HEK293 (cell line): ENCODE results near the gene DUSP15.

Source experiments
- CTCF ChIP-seq: fragments of 450-650 bp; formaldehyde crosslinking; IDR thresholded peaks from 2 replicates; pipeline ENCODE4 v1.5.1; 2016; ENCODE audit warnings: missing biosample characterization, missing genetic modification characterization
- PATZ1 ChIP-seq: fragments of 450-650 bp; formaldehyde crosslinking; IDR thresholded peaks from 2 replicates; pipeline ENCODE4 v1.5.1; 2016; ENCODE audit warnings: missing biosample characterization, missing genetic modification characterization
- SP2 ChIP-seq: fragments of 450-650 bp; formaldehyde crosslinking; IDR thresholded peaks from 2 replicates; pipeline ENCODE4 v1.5.1; 2016; ENCODE audit warnings: missing biosample characterization, missing genetic modification characterization
- ZBTB7A ChIP-seq: fragments of 450-650 bp; formaldehyde crosslinking; IDR thresholded peaks from 2 replicates; pipeline ENCODE4 v1.5.1; 2016; ENCODE audit warnings: low read depth, missing biosample characterization, missing genetic modification characterization
- ZEB2 ChIP-seq: fragments of 450-650 bp; formaldehyde crosslinking; IDR thresholded peaks from 2 replicates; pipeline ENCODE4 v1.5.1; 2016; ENCODE audit warnings: missing biosample characterization, missing genetic modification characterization
- ZNF157 ChIP-seq: fragments of 450-650 bp; formaldehyde crosslinking; IDR thresholded peaks from 2 replicates; pipeline ENCODE4 v1.5.1; 2016; ENCODE audit warnings: missing biosample characterization, missing genetic modification characterization
- ZNF211 ChIP-seq: fragments of 450-650 bp; formaldehyde crosslinking; IDR thresholded peaks from 2 replicates; pipeline ENCODE4 v1.5.1; 2016; ENCODE audit warnings: low read depth, missing biosample characterization, missing genetic modification characterization
- ZNF280D ChIP-seq: fragments of 450-650 bp; formaldehyde crosslinking; IDR thresholded peaks from 2 replicates; pipeline ENCODE4 v1.5.1; 2016; ENCODE audit warnings: missing biosample characterization, missing genetic modification characterization
- ZNF404 ChIP-seq: fragments of 450-650 bp; formaldehyde crosslinking; IDR thresholded peaks from 2 replicates; pipeline ENCODE4 v1.5.1; 2017; ENCODE audit warnings: missing biosample characterization, missing genetic modification characterization
- ZNF501 ChIP-seq: fragments of 450-650 bp; formaldehyde crosslinking; IDR thresholded peaks from 2 replicates; pipeline ENCODE4 v1.5.1; 2016; ENCODE audit warnings: missing biosample characterization, missing genetic modification characterization
- ZNF513 ChIP-seq: fragments of 450-650 bp; IDR thresholded peaks from 2 replicates; pipeline ENCODE4 v1.5.1; 2018; ENCODE audit warnings: missing biosample characterization, missing genetic modification characterization
- ZNF555 ChIP-seq: fragments of 450-650 bp; formaldehyde crosslinking; conservative IDR thresholded peaks from 2 replicates; pipeline ENCODE4 v1.5.1; 2017; ENCODE audit warnings: missing biosample characterization, mild to moderate bottlenecking, missing genetic modification characterization, inconsistent platforms
- ZNF777 ChIP-seq: fragments of 450-650 bp; formaldehyde crosslinking; IDR thresholded peaks from 2 replicates; pipeline ENCODE4 v1.5.1; 2017; ENCODE audit warnings: missing biosample characterization, missing genetic modification characterization, borderline replicate concordance

- TF ChIP-seq PATZ1 (tag by site-specific recombination) = peak; percentile 78
- TF ChIP-seq ZNF157 (tag by site-specific recombination) = no peak
- no peak for TF ChIP-seq ZNF404
- no peak for TF ChIP-seq CTCF (tag by site-specific recombination)
- no peak for TF ChIP-seq ZNF777 (tag by site-specific recombination)
- no peak for TF ChIP-seq ZNF280D (tag by site-specific recombination)
- TF ChIP-seq ZNF513 (tag by site-specific recombination) = no peak
- TF ChIP-seq ZBTB7A = no peak
- TF ChIP-seq ZNF555 (tag by site-specific recombination) = no peak
- no peak for TF ChIP-seq ZNF501 (tag by site-specific recombination)
- TF ChIP-seq ZNF211 (tag by site-specific recombination) = no peak
- TF ChIP-seq ZEB2 = 0 out of 2 replicates have a peak, but pooled peaks have one; percentile 29
- 0 out of 2 replicates have a peak, but pooled peaks have one; percentile 7 for TF ChIP-seq SP2 (tag by site-specific recombination)
Measured at GRCh38 chr20:31835977-31836852, 34.1 kb downstream of the DUSP15 start.
